OCI-LY7 (cell line): ENCODE measurements around the gene GFPT1.

Experiments
- CTCF ChIP-seq: fragments of 200-600 bp; sonication (generic); conservative IDR thresholded peaks from 2 replicates; pipeline ENCODE4 v1.5.1; 2014; ENCODE audit warnings: mild to moderate bottlenecking, antibody characterized with exemption, low read length, moderate library complexity, mixed read lengths
- EZH2phosphoT487 ChIP-seq: fragments of 200-600 bp; sonication (generic); IDR thresholded peaks from 2 replicates; pipeline ENCODE4 v1.6.1; 2018; ENCODE audit warnings: low read depth, borderline replicate concordance, mild to moderate bottlenecking, mixed run types, antibody characterized with exemption, low read length, moderate library complexity, mixed read lengths

- TF ChIP-seq CTCF (no peak), EZH2phosphoT487 (no peak)
Observed at GRCh38 chr2:69372767-69373166, 14.3 kb downstream of the GFPT1 start.
